Cerebellar nuclear complex (tissue), 1 donor: ENCODE results near the gene PODXL2.

Source experiments
- DNase-seq, 2 experiments: peaks; one replicate each; lab custom pipeline; 2025; lab: John Stamatoyannopoulos, UW

PODXL2 gene

DNA sequence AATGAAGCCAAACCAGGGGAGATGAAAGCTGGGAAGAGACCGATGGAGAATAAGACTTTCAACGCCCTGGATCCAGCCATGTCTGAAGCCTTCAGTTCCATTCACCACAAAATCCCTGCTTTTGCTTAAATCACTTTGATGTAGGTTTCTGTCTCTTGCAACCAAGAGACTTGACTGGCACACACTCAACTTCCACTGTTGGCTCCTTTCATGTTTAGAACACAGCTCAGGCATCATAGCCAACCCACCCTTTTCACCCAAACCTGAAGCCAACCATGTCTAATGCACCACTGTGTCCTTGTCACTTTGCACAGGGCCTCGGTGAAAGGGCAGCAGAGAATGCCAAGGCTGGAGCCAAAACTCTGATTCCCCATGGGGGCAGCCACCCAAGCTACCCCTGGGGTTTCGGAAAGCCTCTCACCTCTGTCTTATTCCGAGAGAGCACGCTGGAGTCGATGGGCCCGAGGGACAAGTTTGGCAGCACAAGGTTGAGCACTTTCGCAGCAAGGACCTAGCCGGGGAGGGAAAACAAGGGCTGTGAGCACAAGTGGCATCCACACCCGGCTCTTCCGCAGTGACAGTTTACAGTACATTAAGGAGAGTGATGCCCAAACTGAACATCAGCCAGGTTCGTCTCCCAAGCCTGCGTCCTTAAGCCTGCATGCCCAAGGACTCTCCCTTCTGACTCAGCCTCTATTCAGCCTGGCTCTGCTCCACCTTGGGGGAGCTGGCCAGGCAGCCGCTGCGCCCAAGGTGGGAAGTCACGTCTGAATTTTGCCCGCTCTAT, 81.4 kb downstream of the PODXL2 start:
- DNase-seq = no peak

DNA sequence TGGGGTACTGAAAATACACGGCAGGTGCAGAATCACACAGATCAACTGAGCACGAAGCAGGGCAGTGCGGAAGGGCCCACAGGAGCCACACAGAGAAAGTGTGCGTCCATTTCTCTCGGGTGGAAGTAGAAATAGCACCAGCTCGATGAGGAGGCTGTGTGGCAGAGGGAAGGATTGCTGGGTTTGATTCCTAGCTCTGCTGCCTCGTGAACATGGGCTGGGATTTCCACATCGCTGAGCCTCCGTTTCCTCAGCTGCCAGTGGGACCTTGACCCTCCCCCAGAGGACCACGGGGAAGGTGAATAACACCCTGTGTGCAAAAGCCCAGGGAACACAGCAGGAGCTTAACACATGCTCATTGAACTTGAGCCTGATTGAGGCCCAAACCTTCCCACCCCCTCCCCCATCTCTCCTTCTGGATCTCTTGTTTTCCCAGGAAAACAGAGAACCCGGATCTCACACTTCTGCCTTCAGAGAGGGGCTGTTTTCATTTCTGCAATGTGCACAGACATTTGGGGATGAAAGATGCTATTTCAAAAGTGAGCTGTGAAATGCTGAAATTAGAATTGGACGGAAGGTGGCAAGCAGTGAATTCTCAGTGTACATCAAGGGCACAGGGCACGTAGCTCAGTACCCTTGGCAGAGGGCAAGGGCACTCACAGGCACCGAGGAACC, 82.2 kb downstream of the PODXL2 start:
- DNase-seq = no peak

- DNase-seq = no peak
Observed at GRCh38 chr3:127711896-127712295, 82.9 kb downstream of the PODXL2 start.

DNA sequence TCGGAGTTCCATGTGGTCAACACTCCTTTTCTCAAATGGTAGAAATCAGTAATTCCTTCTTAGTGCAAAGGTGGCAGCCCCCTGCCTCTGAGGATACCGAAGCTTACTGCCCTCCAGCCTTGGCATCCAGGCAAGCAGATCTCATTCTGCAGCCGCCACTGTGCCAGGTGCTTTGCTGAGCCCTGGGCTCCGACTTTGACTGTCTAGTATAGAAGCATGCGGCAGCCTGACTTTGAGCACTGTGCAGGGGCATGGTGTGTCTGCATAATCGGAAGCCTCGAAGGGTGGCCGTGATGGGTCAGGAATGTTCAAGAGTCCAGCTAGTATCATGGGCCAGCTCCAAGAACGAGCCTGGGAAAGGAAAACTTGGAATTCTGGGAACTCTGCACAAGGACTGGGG, 83.5 kb downstream of the PODXL2 start:
- no peak for DNase-seq

DNA sequence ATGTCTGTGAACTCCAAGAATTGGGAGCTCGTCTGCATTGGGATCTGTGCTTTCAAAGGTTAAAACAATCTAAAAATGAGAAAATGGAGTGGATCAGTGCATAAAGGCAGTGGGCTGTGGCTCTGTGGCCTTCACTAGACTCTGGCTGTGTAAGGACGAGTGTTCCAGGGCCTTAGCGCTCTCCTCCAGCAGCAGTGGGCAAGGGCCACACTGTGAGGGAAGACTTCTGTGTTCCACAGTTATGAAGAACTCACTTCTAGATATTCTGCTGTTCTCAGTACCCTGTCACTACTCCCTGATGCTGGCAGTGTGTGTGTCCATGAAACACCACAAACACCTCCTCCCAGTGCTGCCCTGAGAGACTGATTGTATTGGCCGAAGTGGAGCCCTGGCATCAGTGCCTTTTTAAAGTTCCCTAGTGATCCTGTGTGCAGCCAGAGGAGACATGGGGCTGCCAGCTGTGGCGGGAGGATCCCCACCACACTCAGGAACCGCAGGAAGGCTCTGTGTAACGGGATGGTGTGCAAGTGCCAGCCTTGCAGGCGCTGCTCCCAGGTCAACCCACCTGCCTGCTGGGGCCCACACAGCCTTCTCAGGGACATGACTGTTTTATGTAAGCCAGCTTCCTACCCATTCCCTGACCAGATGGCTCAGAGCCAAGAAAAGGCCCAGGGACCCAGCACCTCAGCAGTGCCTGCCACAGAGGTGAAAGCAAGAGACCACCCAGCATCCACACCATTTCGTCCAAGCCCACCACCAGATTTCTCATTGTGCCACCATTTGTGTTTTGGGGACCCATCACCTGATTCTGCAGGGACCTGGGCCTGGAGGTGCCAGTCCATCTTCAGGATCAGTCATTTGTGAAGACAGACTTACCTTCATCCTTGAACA, 84.1 kb downstream of the PODXL2 start:
- DNase-seq = no peak

DNA sequence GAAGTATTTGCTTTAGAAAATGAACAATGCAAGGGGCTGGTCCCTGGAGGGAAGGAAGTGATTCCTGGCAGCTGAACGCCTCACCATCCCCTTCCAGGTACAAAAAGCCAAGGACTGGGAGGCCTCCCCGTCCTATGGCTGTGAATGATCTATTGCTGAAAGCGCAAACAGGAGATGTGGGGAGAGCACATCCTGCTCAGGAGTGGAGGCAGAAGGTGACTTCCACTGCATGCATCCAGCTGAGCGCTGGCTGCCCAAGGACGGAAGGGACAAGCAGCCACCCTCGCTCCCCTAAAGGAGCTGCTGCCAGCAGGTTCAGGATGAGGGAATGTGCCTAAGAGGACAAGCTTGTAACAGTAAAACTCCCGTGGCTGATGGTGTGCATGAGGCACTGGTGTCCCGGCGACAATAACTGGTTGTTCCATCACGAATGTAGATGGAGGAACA, 85.2 kb downstream of the PODXL2 start:
- DNase-seq = no peak

- DNase-seq = no peak
Observed at GRCh38 chr3:127714866-127715265, 85.9 kb downstream of the PODXL2 start.

- DNase-seq = no peak
Observed at GRCh38 chr3:127715532-127715931, 86.5 kb downstream of the PODXL2 start.

DNA sequence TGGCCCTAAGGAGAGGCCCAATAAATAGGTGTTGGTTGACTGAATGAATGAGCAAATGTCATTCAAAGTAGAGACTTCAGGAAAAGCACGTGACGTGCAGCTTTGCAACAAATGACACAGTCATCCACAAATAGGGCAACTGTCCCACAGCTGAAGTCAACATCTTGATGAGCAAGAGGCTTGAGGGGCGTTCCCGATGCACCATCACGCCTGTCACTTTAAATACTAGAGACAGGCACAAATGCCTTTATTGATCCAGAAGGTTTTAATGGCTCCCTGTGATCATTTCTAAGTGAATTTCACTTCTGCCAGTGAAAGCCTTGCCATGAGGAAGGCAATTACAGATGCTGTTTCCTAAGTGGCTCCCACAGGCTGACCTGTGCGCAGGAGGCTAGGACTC, 87.4 kb downstream of the PODXL2 start:
- no peak for DNase-seq

DNA sequence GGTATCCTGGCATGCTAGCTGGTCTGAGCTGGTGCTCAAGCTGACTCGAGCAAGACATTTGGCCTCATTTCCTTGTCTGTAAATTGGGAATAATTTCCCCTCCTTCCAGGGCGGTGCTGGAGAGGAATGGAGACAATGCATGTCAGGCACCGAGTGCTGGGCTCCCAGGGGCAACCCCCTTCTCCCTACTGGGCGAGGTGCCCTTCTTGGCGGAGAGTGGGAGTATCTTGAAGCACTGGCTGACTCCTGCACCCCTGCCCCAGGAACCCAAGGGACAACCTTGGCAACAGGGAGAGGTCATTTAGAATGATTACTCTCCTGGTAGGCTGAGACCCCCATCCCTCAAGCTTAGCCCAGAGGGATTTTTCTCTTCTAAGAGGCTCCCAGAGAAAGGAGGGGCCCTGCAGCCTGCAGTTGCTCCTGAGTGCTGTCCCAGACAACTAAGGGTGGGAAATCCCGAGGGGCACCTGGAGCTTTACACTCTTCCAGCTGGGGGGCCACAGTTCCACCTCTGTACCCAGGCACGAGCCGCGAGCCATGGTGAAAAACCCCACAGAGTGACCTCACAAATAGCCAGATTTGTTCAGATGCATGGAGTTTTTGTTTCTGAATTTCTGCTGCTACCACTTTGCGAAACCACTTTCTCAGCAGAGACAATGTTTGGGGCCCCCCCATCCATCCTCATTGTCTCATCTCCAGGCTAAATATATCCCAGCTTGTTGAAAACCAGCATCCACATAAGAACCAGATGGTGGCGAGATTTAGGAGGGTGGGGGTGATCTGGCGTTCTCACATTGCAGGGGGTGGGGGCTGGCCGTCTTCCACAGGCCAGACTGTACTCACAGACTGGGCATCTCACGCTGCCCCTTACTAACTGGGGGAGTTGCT, 88.6 kb downstream of the PODXL2 start:
- DNase-seq = peak; percentile 81 to 84

GRCh38 chr3:127718245-127718915, 89.4 kb downstream of the PODXL2 start:
- no peak for DNase-seq

GRCh38 chr3:127718916-127719290, 89.9 kb downstream of the PODXL2 start:
- DNase-seq = no peak

DNA sequence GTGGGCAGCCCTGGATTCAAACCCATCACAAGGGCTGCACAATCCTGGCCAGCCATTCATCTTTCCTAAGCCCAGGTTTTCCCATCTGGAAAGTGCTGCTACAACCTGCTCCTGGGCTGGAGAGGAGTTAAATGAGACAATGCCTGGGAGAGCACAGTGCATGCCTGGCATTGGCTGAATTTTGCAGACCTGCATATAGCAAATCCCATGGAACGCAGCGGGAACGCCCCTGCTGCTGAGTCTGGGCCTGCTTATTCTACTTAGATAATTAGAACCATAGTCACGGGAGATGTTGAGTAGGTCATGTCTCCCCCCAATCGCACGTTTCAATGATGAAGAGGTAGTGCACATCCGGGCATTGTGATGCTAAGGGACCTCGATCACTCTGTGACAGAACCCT, 90.4 kb downstream of the PODXL2 start:
- DNase-seq = no peak

- DNase-seq = no peak
Observed at GRCh38 chr3:127720161-127720823, 91.3 kb downstream of the PODXL2 start.

- DNase-seq = no peak
Observed at GRCh38 chr3:127720985-127721935, 92.3 kb downstream of the PODXL2 start.

DNA sequence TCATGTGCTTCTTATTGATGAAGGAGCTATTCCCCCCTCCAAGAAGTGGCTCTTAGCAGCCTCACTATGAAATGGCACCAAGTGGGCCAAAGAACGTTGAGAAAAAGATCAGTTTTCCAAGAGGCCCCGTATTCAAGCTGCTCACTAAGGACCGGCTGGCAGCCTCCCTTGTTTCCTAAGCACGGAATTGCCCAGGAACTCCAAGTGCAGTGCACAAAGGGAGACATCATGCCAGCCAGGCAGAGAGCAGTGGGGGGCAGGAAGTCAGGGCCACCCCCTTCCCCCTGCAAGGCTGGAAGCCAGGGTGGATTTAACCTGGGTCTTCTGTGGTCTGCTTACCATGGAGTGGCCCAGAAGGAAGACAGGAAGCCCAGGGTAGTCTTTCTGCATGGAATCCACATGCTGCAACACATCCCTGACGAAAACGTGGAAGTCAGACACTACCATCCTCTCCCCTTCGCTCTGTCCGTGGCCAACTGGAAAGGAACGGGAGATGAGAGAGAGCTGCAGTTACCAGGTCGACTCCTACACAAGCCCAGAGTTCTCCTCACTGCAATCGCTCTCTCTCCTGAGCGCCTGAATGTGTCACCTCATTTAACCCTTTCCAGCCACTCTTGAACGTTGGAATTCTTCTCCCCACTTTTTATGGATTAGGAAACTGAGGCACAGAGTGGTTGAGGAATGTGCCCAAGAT, 93.3 kb downstream of the PODXL2 start:
- DNase-seq = no peak
